Measurements from ENCODE around the gene FASTKD1.
"Not testable (repeated sequence)": the region's sequence is repeated elsewhere in the genome, so short reads cannot be mapped to it uniquely, and the experiment has no call there.

DNA sequence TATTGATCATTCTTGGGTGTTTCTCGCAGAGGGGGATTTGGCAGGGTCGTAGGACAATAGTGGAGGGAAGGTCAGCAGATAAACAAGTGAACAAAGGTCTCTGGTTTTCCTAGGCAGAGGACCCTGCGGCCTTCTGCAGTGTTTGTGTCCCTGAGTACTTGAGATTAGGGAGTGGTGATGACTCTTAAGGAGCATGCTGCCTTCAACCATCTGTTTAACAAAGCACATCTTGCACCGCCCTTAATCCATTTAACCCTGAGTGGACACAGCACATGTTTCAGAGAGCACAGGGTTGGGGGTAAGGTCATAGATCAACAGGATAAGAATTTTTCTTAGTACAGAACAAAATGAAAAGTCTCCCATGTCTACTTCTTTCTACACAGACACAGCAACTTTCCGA is 874 bp upstream of the FASTKD1 start:
- TF ChIP-seq, protein P1, sequence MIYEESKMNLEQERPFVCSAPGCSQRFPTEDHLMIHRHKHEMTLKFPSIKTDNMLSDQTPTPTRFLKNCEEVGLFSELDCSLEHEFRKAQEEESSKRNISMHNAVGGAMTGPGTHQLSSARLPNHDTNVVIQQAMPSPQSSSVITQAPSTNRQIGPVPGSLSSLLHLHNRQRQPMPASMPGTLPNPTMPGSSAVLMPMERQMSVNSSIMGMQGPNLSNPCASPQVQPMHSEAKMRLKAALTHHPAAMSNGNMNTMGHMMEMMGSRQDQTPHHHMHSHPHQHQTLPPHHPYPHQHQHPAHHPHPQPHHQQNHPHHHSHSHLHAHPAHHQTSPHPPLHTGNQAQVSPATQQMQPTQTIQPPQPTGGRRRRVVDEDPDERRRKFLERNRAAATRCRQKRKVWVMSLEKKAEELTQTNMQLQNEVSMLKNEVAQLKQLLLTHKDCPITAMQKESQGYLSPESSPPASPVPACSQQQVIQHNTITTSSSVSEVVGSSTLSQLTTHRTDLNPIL (CRISPR knock-in tag; IDR thresholded peaks at IDR 0.05; ENCODE audit: low read depth), result not testable (repeated sequence)
- not testable (repeated sequence) for TF ChIP-seq ZNF70 (CRISPR knock-in tag; IDR thresholded peaks at IDR 0.05); RARB (CRISPR knock-in tag; IDR thresholded peaks at IDR 0.05); TCF4 (CRISPR knock-in tag; IDR thresholded peaks at IDR 0.05; ENCODE audit: borderline replicate concordance); ESRRG (CRISPR knock-in tag; IDR thresholded peaks at IDR 0.05)
- TF ChIP-seq, protein P2, sequence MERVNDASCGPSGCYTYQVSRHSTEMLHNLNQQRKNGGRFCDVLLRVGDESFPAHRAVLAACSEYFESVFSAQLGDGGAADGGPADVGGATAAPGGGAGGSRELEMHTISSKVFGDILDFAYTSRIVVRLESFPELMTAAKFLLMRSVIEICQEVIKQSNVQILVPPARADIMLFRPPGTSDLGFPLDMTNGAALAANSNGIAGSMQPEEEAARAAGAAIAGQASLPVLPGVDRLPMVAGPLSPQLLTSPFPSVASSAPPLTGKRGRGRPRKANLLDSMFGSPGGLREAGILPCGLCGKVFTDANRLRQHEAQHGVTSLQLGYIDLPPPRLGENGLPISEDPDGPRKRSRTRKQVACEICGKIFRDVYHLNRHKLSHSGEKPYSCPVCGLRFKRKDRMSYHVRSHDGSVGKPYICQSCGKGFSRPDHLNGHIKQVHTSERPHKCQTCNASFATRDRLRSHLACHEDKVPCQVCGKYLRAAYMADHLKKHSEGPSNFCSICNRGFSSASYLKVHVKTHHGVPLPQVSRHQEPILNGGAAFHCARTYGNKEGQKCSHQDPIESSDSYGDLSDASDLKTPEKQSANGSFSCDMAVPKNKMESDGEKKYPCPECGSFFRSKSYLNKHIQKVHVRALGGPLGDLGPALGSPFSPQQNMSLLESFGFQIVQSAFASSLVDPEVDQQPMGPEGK (CRISPR knock-in tag; IDR thresholded peaks at IDR 0.05; ENCODE audit: borderline replicate concordance), result not testable (repeated sequence)
